ENCODE data around the gene MAMDC4. TPM values are rescaled to one million over a fixed set of nuclear protein-coding genes. Genes with fewer than 3 reads are reported as not detected.
"Not testable (repeated sequence)": the region's sequence is repeated elsewhere in the genome, so short reads cannot be mapped to it uniquely, and the experiment has no call there.

Gene MAMDC4
- polyA plus RNA-seq, 3 donors: 0.07 to 5.2 TPM; not detected in 1

DNA sequence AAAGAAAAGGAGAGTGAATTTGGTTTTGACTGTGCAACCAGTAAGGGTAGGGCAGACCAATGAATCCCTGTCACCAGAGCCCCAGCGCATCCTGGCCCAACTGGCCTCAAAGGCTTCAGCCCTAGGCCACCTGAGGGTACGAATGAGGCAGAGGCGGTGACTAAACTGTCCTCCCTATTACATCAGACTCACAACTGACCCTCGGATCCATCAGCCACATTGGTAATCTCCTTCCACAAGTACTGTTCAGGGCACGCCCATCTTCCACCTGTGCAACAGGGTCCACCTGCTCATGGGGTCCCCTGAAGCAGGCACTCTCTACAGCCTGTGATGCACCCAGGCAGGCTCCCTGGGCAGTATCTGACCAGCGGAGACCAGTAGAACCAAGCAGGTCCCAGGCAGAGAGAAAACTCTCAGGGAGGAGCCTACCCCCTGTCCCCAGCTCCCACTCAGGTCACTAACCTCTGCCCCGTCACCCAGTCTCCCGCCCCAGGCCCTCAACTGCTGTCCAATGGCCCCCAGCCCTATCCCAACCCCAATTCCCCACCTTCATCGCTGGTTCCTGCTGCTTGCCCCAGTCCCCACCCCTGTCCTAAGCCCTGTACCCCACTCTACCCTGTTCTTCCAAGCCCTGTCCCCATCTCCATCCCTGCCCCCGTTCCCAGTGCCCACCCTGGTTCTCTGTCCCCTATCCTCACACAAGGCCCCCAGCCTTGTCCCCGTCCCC lies 13.1 kb downstream of the MAMDC4 start:
- intact Hi-C loops (cut with micrococcal nuclease): no loop called here
- peaks cover 10 to 14% of the 10 kb centered on the region in 2 donors for H3K4me1 ChIP-seq (ENCODE audit: control insufficient read depth in 1 of 2, insufficient read depth in 2 of 2, low read length in 2 of 2)
- peak overlapping the region; percentile 72 for H3K4me2 ChIP-seq (replicated peaks; ENCODE audit: extremely low read depth, low read length, poor library complexity, severe bottlenecking)
- TF ChIP-seq, protein P1, sequence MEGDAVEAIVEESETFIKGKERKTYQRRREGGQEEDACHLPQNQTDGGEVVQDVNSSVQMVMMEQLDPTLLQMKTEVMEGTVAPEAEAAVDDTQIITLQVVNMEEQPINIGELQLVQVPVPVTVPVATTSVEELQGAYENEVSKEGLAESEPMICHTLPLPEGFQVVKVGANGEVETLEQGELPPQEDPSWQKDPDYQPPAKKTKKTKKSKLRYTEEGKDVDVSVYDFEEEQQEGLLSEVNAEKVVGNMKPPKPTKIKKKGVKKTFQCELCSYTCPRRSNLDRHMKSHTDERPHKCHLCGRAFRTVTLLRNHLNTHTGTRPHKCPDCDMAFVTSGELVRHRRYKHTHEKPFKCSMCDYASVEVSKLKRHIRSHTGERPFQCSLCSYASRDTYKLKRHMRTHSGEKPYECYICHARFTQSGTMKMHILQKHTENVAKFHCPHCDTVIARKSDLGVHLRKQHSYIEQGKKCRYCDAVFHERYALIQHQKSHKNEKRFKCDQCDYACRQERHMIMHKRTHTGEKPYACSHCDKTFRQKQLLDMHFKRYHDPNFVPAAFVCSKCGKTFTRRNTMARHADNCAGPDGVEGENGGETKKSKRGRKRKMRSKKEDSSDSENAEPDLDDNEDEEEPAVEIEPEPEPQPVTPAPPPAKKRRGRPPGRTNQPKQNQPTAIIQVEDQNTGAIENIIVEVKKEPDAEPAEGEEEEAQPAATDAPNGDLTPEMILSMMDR (IDR thresholded peaks at IDR 0.05): no peak
- H3K4me1 Mint-ChIP-seq: peaks cover 11% of the 10 kb centered on the region
- H3K27me3 ChIP-seq (ENCODE audit: control insufficient read depth in 2 of 2, insufficient read depth in 2 of 2, low read length in 2 of 2): no peaks in the 10 kb centered on the region
- peaks cover 24% of the 10 kb centered on the region for H4K20me1 ChIP-seq (ENCODE audit: insufficient read depth, low read length)
- H2AFZ ChIP-seq (ENCODE audit: insufficient read depth, low read depth, low read length, poor library complexity, severe bottlenecking): no peak overlapping the region
- H3K27ac ChIP-seq (ENCODE audit: low read depth in 1 of 2, low read length in 2 of 2): peak overlapping the region in 1 of 2 donors; percentile 89
- peak overlapping the region; percentile 93 for H3K9ac ChIP-seq (ENCODE audit: insufficient read depth, low read length, poor library complexity, severe bottlenecking)
- WGBS (ENCODE audit: insufficient coverage): 68% methylated on average over 11 of the region's 11 CpGs
- no peaks in the 10 kb centered on the region for H3K9me3 ChIP-seq (replicated peaks in 1 of 2; ENCODE audit: control insufficient read depth in 1 of 2, insufficient read depth in 1 of 2, low read length in 2 of 2)
- H3K27ac Mint-ChIP-seq: peak overlapping the region; percentile 30 to 92 (median 83)
- H3K4me3 ChIP-seq (replicated peaks in 1 of 3; ENCODE audit: low read depth in 2 of 3, low read length in 3 of 3): peak overlapping the region; percentile 47 to 84 (median 54)
- peak overlapping the region; percentile 79 to 83 for H3K4me3 Mint-ChIP-seq
- H3K36me3 Mint-ChIP-seq: peaks cover 29 to 36% of the 10 kb centered on the region in 2 donors
- H3K9me3 Mint-ChIP-seq: peaks cover 0 to 5% (median 0%) of the 10 kb centered on the region in 7 donors
- H3K36me3 ChIP-seq (replicated peaks in 1 of 2; ENCODE audit: control insufficient read depth in 1 of 2, insufficient read depth in 2 of 2, low read length in 2 of 2): peaks cover 33 to 39% of the 10 kb centered on the region in 2 donors
- H3K79me2 ChIP-seq (ENCODE audit: insufficient read depth, low read length): peaks cover 24% of the 10 kb centered on the region
- H3K27me3 Mint-ChIP-seq (ENCODE audit: low read depth in 3 of 3): peaks cover 0 to 1% (median 0%) of the 10 kb centered on the region in 3 donors
- DNase-seq: peak in 1 of 3 donors; percentile 10

DNA sequence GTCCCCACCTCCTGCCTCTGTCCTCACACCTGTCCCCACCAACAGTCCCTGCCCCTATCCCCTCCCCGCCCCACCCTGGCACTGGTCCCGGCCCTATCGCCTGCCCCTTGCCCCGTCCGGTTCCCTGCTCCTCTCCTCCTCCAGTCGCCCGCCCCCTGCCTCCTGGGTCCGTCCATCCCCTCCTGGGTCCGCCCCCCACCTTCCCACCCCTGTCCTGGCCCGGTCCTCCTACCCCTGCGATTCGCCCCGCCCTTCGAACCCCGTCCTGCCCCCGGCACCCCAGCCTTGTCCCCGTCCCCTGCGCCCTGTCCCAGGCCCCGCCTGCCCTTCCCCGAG lies 13.6 kb downstream of the MAMDC4 start:
- Mint-ChIP-seq H3K4me1 (peaks cover 11% of the 10 kb centered on the region), H3K9me3 (peaks cover 0 to 8% (median under 1%) of the 10 kb centered on the region in 7 donors), H3K27me3 (ENCODE audit: low read depth in 3 of 3) (peaks cover 0 to 3% (median 0%) of the 10 kb centered on the region in 3 donors), H3K27ac (peak overlapping the region; percentile 30 to 92 (median 83)), H3K4me3 (peak overlapping the region; percentile 79 to 83), H3K36me3 (peaks cover 26 to 32% of the 10 kb centered on the region in 2 donors)
- intact Hi-C loops (cut with micrococcal nuclease): loop anchor here (2.0 kb wide), 1 partner anchor 21 kb away; the partner anchor contains the start of gene TRAF2 (in 2 of the 2)
- Histone ChIP-seq H4K20me1 (ENCODE audit: insufficient read depth, low read length) (peaks cover 20% of the 10 kb centered on the region), H3K27me3 (ENCODE audit: control insufficient read depth in 2 of 2, insufficient read depth in 2 of 2, low read length in 2 of 2) (no peaks in the 10 kb centered on the region), H3K36me3 (replicated peaks in 1 of 2; ENCODE audit: control insufficient read depth in 1 of 2, insufficient read depth in 2 of 2, low read length in 2 of 2) (peaks cover 32 to 35% of the 10 kb centered on the region in 2 donors), H3K4me3 (replicated peaks in 1 of 3; ENCODE audit: low read depth in 2 of 3, low read length in 3 of 3) (peak overlapping the region; percentile 47 to 84 (median 54)), H3K79me2 (ENCODE audit: insufficient read depth, low read length) (peaks cover 24% of the 10 kb centered on the region), H3K4me2 (replicated peaks; ENCODE audit: extremely low read depth, low read length, poor library complexity, severe bottlenecking) (peak overlapping the region; percentile 72), H3K9me3 (replicated peaks in 1 of 2; ENCODE audit: control insufficient read depth in 1 of 2, insufficient read depth in 1 of 2, low read length in 2 of 2) (peaks cover 0 to 3% of the 10 kb centered on the region in 2 donors), H3K9ac (ENCODE audit: insufficient read depth, low read length, poor library complexity, severe bottlenecking) (peak overlapping the region; percentile 93), H3K27ac (ENCODE audit: low read depth in 1 of 2, low read length in 2 of 2) (peak overlapping the region in 1 of 2 donors; percentile 89), H2AFZ (ENCODE audit: insufficient read depth, low read depth, low read length, poor library complexity, severe bottlenecking) (peak overlapping the region; percentile 78), H3K4me1 (ENCODE audit: control insufficient read depth in 1 of 2, insufficient read depth in 2 of 2, low read length in 2 of 2) (peaks cover 10 to 14% of the 10 kb centered on the region in 2 donors)
- peak in 1 of 3 donors; percentile 8 for DNase-seq
- 0% methylated on average over 18 of the region's 20 CpGs for WGBS (ENCODE audit: insufficient coverage)
- TF ChIP-seq, protein P1 (IDR thresholded peaks at IDR 0.05): no peak

DNA sequence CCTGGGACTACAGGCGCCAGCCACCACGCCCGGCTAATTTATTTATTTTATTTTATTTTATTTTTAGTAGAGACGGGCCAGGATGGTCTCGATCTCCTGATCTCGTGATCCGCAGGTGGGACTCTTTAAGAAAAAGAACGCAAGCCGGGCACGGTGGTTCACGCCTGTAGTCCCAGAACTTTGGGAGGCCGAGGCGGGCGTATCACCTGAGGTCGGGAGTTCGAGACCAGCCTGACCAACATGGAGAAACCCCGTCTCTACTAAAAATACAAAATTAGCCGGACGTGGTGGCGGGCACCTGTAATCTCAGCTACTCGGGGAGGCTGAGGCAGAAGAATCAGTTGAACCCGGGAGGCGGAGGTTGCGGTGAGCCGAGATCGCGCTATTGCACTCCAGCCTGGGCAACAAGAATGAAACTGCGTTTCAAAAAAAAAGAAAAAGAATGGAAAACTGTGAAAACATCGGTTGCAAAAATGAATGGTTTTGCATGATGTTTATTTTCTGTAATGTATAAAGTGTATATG lies 14.8 kb downstream of the MAMDC4 start:
- Histone ChIP-seq H3K4me3 (replicated peaks in 1 of 3; ENCODE audit: low read depth in 2 of 3, low read length in 3 of 3) (peak overlapping the region; percentile 44 to 84 (median 61)), H3K9me3 (replicated peaks in 1 of 2; ENCODE audit: control insufficient read depth in 1 of 2, insufficient read depth in 1 of 2, low read length in 2 of 2) (peaks cover 0 to 13% of the 10 kb centered on the region in 2 donors), H3K9ac (ENCODE audit: insufficient read depth, low read length, poor library complexity, severe bottlenecking) (peak overlapping the region; percentile 93), H3K4me2 (replicated peaks; ENCODE audit: extremely low read depth, low read length, poor library complexity, severe bottlenecking) (peak overlapping the region; percentile 72), H3K79me2 (ENCODE audit: insufficient read depth, low read length) (peaks cover 24% of the 10 kb centered on the region), H3K27ac (ENCODE audit: low read depth in 1 of 2, low read length in 2 of 2) (peak overlapping the region in 1 of 2 donors; percentile 58), H3K36me3 (replicated peaks in 1 of 2; ENCODE audit: control insufficient read depth in 1 of 2, insufficient read depth in 2 of 2, low read length in 2 of 2) (peaks cover 19 to 23% of the 10 kb centered on the region in 2 donors), H3K4me1 (ENCODE audit: control insufficient read depth in 1 of 2, insufficient read depth in 2 of 2, low read length in 2 of 2) (peaks cover 10 to 14% of the 10 kb centered on the region in 2 donors), H2AFZ (ENCODE audit: insufficient read depth, low read depth, low read length, poor library complexity, severe bottlenecking) (peak overlapping the region; percentile 46), H4K20me1 (ENCODE audit: insufficient read depth, low read length) (peaks cover 12% of the 10 kb centered on the region)
- peaks cover 18 to 24% of the 10 kb centered on the region in 2 donors for H3K36me3 Mint-ChIP-seq
- intact Hi-C loops (cut with micrococcal nuclease): loop anchor here (2.0 kb wide), 1 partner anchor 20 kb away; the partner anchor contains the start of gene TRAF2 (in 2 of the 2)
- peaks cover 0 to 18% (median 9%) of the 10 kb centered on the region in 7 donors for H3K9me3 Mint-ChIP-seq
- H3K27ac Mint-ChIP-seq: peak overlapping the region in 5 of 7 donors; percentile 67 to 88 (median 81)
- 93% methylated on average over 20 of the region's 29 CpGs for WGBS (ENCODE audit: insufficient coverage)
- not testable (repeated sequence) for H3K27me3 Mint-ChIP-seq (ENCODE audit: low read depth in 3 of 3); H3K27me3 ChIP-seq (ENCODE audit: control insufficient read depth in 2 of 2, insufficient read depth in 2 of 2, low read length in 2 of 2); DNase-seq
- peaks cover 11% of the 10 kb centered on the region for H3K4me1 Mint-ChIP-seq
- peak overlapping the region; percentile 74 to 75 for H3K4me3 Mint-ChIP-seq

Data from CD14-positive monocyte (primary cell).